ENCODE measurements around the gene UNC93B1. TPM values are rescaled to one million over a fixed set of nuclear protein-coding genes. Genes with fewer than 3 reads are reported as not detected.

Gene UNC93B1
- total RNA-seq, 2 experiments from 2014 or later = 44.0 to 52.1 TPM

- TF ChIP-seq CTCF (conservative IDR thresholded peaks at IDR 0.05; ENCODE audit: low read length) = no peak
- no peak for TF ChIP-seq EZH2phosphoT487 (IDR thresholded peaks at IDR 0.05; ENCODE audit: borderline replicate concordance, low read depth, low read length)
- no peak overlapping the region for H3K4me3 ChIP-seq (ENCODE audit: low read depth, low read length, poor library complexity, severe bottlenecking)
- H3K4me1 ChIP-seq (ENCODE audit: insufficient read depth, low read length, poor library complexity, severe bottlenecking) = no peaks in the 10 kb centered on the region
- intact Hi-C loops (cut with micrococcal nuclease; ENCODE audit: unreplicated experiment) = no loop called here
- no peaks in the 10 kb centered on the region for H3K9me3 ChIP-seq (ENCODE audit: low read length)
- no peaks in the 10 kb centered on the region for H4K20me1 ChIP-seq (ENCODE audit: insufficient read depth, low read length)
- no peaks in the 10 kb centered on the region for H3K9me2 ChIP-seq (ENCODE audit: insufficient read depth, low read length)
- H3K4me2 ChIP-seq (ENCODE audit: low read length) = no peak overlapping the region
- H3K36me3 ChIP-seq (ENCODE audit: insufficient read depth, low read length) = no peaks in the 10 kb centered on the region
- no peak overlapping the region for H3K27ac ChIP-seq (ENCODE audit: low read depth, low read length, poor library complexity, severe bottlenecking)
- BruUV-seq (replicated peaks) = no TSS peak
- ChIA-PET POLR2A (no interaction called here), CTCF (ENCODE audit: unreplicated experiment) (no interaction called here)
- no peaks in the 10 kb centered on the region for H3K79me2 ChIP-seq (ENCODE audit: insufficient read depth, low read depth, low read length)
- no peak for DNase-seq (ENCODE audit: low spot score)
- H2AFZ ChIP-seq (ENCODE audit: low read length) = no peak overlapping the region
Observed at GRCh38 chr11:68015467-68015866, 11.6 kb upstream of the UNC93B1 start.

GRCh38 chr11:68014947-68015447 lies 11.1 kb upstream of the UNC93B1 start:
- H3K4me2 ChIP-seq (ENCODE audit: low read length) = no peak overlapping the region
- DNase-seq (ENCODE audit: low spot score) = no peak
- BruUV-seq (replicated peaks) = no TSS peak
- H3K36me3 ChIP-seq (ENCODE audit: insufficient read depth, low read length) = no peaks in the 10 kb centered on the region
- H3K4me1 ChIP-seq (ENCODE audit: insufficient read depth, low read length, poor library complexity, severe bottlenecking) = peaks cover 4% of the 10 kb centered on the region
- no peak overlapping the region for H2AFZ ChIP-seq (ENCODE audit: low read length)
- H3K79me2 ChIP-seq (ENCODE audit: insufficient read depth, low read depth, low read length) = no peaks in the 10 kb centered on the region
- no peak overlapping the region for H3K27ac ChIP-seq (ENCODE audit: low read depth, low read length, poor library complexity, severe bottlenecking)
- no peak overlapping the region for H3K4me3 ChIP-seq (ENCODE audit: low read depth, low read length, poor library complexity, severe bottlenecking)
- CTCF ChIA-PET (ENCODE audit: unreplicated experiment) = no interaction called here
- TF ChIP-seq EZH2phosphoT487 (IDR thresholded peaks at IDR 0.05; ENCODE audit: borderline replicate concordance, low read depth, low read length) (no peak), CTCF (conservative IDR thresholded peaks at IDR 0.05; ENCODE audit: low read length) (no peak)
- H3K9me2 ChIP-seq (ENCODE audit: insufficient read depth, low read length) = no peaks in the 10 kb centered on the region
- no peaks in the 10 kb centered on the region for H4K20me1 ChIP-seq (ENCODE audit: insufficient read depth, low read length)
- intact Hi-C loops (cut with micrococcal nuclease; ENCODE audit: unreplicated experiment) = no loop called here
- no peaks in the 10 kb centered on the region for H3K9me3 ChIP-seq (ENCODE audit: low read length)
- POLR2A ChIA-PET = no interaction called here

- no peak for TF ChIP-seq CTCF (conservative IDR thresholded peaks at IDR 0.05; ENCODE audit: low read length)
- no peak for TF ChIP-seq EZH2phosphoT487 (IDR thresholded peaks at IDR 0.05; ENCODE audit: borderline replicate concordance, low read depth, low read length)
- no peak for DNase-seq (ENCODE audit: low spot score)
- no peaks in the 10 kb centered on the region for H3K36me3 ChIP-seq (ENCODE audit: insufficient read depth, low read length)
- no peak overlapping the region for H3K4me3 ChIP-seq (ENCODE audit: low read depth, low read length, poor library complexity, severe bottlenecking)
- H3K27ac ChIP-seq (ENCODE audit: low read depth, low read length, poor library complexity, severe bottlenecking) = no peak overlapping the region
- peaks cover 11% of the 10 kb centered on the region for H3K4me1 ChIP-seq (ENCODE audit: insufficient read depth, low read length, poor library complexity, severe bottlenecking)
- CTCF ChIA-PET (ENCODE audit: unreplicated experiment) = no interaction called here
- no TSS peak for BruUV-seq (replicated peaks)
- H4K20me1 ChIP-seq (ENCODE audit: insufficient read depth, low read length) = no peaks in the 10 kb centered on the region
- POLR2A ChIA-PET = no interaction called here
- H3K79me2 ChIP-seq (ENCODE audit: insufficient read depth, low read depth, low read length) = no peaks in the 10 kb centered on the region
- no peaks in the 10 kb centered on the region for H3K9me2 ChIP-seq (ENCODE audit: insufficient read depth, low read length)
- intact Hi-C loops (cut with micrococcal nuclease; ENCODE audit: unreplicated experiment) = no loop called here
- H3K4me2 ChIP-seq (ENCODE audit: low read length) = no peak overlapping the region
- no peaks in the 10 kb centered on the region for H3K9me3 ChIP-seq (ENCODE audit: low read length)
- H2AFZ ChIP-seq (ENCODE audit: low read length) = no peak overlapping the region
Observed at GRCh38 chr11:68014157-68014946, 10.5 kb upstream of the UNC93B1 start.
